GM12878 (cell line): ENCODE results near the gene SIPA1. TPM values are rescaled to one million over a fixed set of nuclear protein-coding genes. Genes with fewer than 3 reads are reported as not detected.
A peak's percentile ranks its signal among the peaks of the same experiment; 100 is the strongest.

ENCODE experiments used
- ATF7 ChIP-seq: fragments of 450-650 bp; IDR thresholded peaks from 2 replicates; pipeline ENCODE4 v1.6.1; 2016; ENCODE audit warnings: low read depth, mild to moderate bottlenecking
- BHLHE40 ChIP-seq, 2 experiments: fragments of 450-650 bp in 1 of 2; IDR thresholded peaks; 2 replicates each; pipeline ENCODE4 v1.6.1; 2011 to 2017; ENCODE audit warnings: low read depth in 2 of 2, borderline replicate concordance in 1 of 2, improper control_type of control experiment in 1 of 2, low read length in 1 of 2, mild to moderate bottlenecking in 1 of 2
- CEBPB ChIP-seq, 2 experiments: fragments of 150-350 bp in 1 of 2; IDR thresholded peaks; 2 replicates each; pipeline ENCODE4 v1.6.1; 2012 to 2014; ENCODE audit warnings: low read depth in 2 of 2, low read length in 2 of 2, borderline replicate concordance in 1 of 2, inconsistent platforms in 1 of 2
- CHD1 ChIP-seq: IDR thresholded peaks from 2 replicates; pipeline ENCODE4 v1.6.1; 2012; ENCODE audit warnings: low read depth, low read length, improper control_type of control experiment
- CREM ChIP-seq: IDR thresholded peaks from 2 replicates; pipeline ENCODE4 v1.6.1; 2014; ENCODE audit warnings: antibody characterized with exemption, low read depth
- GABPA ChIP-seq: IDR thresholded peaks from 2 replicates; pipeline ENCODE4 v1.6.1; 2014; ENCODE audit warnings: antibody characterized with exemption, low read depth, mild to moderate bottlenecking, inconsistent platforms
- HCFC1 ChIP-seq: fragments of 150-350 bp; IDR thresholded peaks from 2 replicates; pipeline ENCODE4 v1.6.1; 2014; ENCODE audit warnings: low read length
- HDAC2 ChIP-seq: fragments of 200-600 bp; sonication (generic); IDR thresholded peaks from 2 replicates; pipeline ENCODE4 v1.6.1; 2017
- KAT2A ChIP-seq: conservative IDR thresholded peaks from 2 replicates; pipeline ENCODE4 v1.6.1; 2011; ENCODE audit warnings: low read depth, low read length; ENCODE audit not compliant: control insufficient read depth
- MEF2A ChIP-seq: IDR thresholded peaks from 2 replicates; pipeline ENCODE4 v1.6.1; 2011; ENCODE audit warnings: low read depth, mild to moderate bottlenecking, low read length, moderate library complexity; ENCODE audit not compliant: insufficient read depth
- MTA2 ChIP-seq: fragments of 450-650 bp; IDR thresholded peaks from 2 replicates; pipeline ENCODE4 v1.6.1; 2016; ENCODE audit warnings: low read depth, mild to moderate bottlenecking, moderate library complexity
- NFIC ChIP-seq: IDR thresholded peaks from 2 replicates; pipeline ENCODE4 v1.6.1; 2012; ENCODE audit warnings: low read depth, mild to moderate bottlenecking, inconsistent platforms, low read length, moderate library complexity
- NFXL1 ChIP-seq: fragments of 450-650 bp; IDR thresholded peaks from 2 replicates; pipeline ENCODE4 v1.6.1; 2017; ENCODE audit warnings: antibody characterized with exemption, mild to moderate bottlenecking, borderline replicate concordance
- POLR2A ChIP-seq: IDR thresholded peaks from 2 replicates; pipeline ENCODE4 v1.6.1; 2011; ENCODE audit warnings: low read depth, mild to moderate bottlenecking, low read length
- POU2F2 ChIP-seq: IDR thresholded peaks from 3 replicates; pipeline ENCODE4 v1.6.1; 2011; ENCODE audit warnings: low read depth, mild to moderate bottlenecking, low read length, borderline replicate concordance
- SIX5 ChIP-seq: IDR thresholded peaks from 2 replicates; pipeline ENCODE4 v1.6.1; 2011; ENCODE audit warnings: mild to moderate bottlenecking, low read depth, low read length, moderate library complexity; ENCODE audit not compliant: severe bottlenecking
- SMC3 ChIP-seq: IDR thresholded peaks from 2 replicates; pipeline ENCODE4 v1.6.1; 2011; ENCODE audit warnings: low read length, improper control_type of control experiment, borderline replicate concordance
- SRF ChIP-seq, 2 experiments: IDR thresholded peaks; 2 replicates each; pipeline ENCODE4 v1.6.1; 2011; ENCODE audit warnings: low read depth in 2 of 2, low read length in 2 of 2, mild to moderate bottlenecking in 1 of 2, moderate library complexity in 1 of 2
- TAF1 ChIP-seq: IDR thresholded peaks from 2 replicates; pipeline ENCODE4 v1.6.1; 2011; ENCODE audit warnings: mild to moderate bottlenecking, low read depth, low read length, borderline replicate concordance
- TARDBP ChIP-seq: IDR thresholded peaks from 2 replicates; pipeline ENCODE4 v1.6.1; 2016; ENCODE audit warnings: borderline replicate concordance
- ZNF24 ChIP-seq: fragments of 450-650 bp; IDR thresholded peaks from 2 replicates; pipeline ENCODE4 v1.6.1; 2017; ENCODE audit warnings: antibody characterized with exemption, mild to moderate bottlenecking
- ZNF622 ChIP-seq: fragments of 450-650 bp; IDR thresholded peaks from 2 replicates; pipeline ENCODE4 v1.6.1; 2017; ENCODE audit warnings: mild to moderate bottlenecking, inconsistent platforms
- ZSCAN29 ChIP-seq: fragments of 450-650 bp; IDR thresholded peaks from 2 replicates; pipeline ENCODE4 v1.6.1; 2017; ENCODE audit warnings: mild to moderate bottlenecking, moderate library complexity
- polyA plus RNA-seq, 11 experiments: library from polyadenylated mRNA; depleted of rRNA in 4 of 11; unstranded in 6 of 11; stranded (reverse) in 5 of 11; fragments of >200 nt; fragmentation: Nextera tagmentation in 4 of 11; fragmentation: Illumina TruSeq in 1 of 11; extraction: Ambion mirVana in 4 of 11; extraction: Trizol in 1 of 11; gene quantifications; 1 replicate in 1 of 11; 2 replicates in 10 of 11; pipeline versions ENCODE4 v1.2.1 to v1.2.3, GENCODE V29; 2011 to 2016; ENCODE audit warnings: inconsistent platforms in 2 of 11, missing spikeins in 2 of 11, low read depth in 1 of 11
- total RNA-seq, 4 experiments: library from RNA; depleted of rRNA in 3 of 4; stranded (reverse); fragments of >200 nt in 3 of 4; fragmentation: Illumina TruSeq in 1 of 4; extraction: Trizol in 1 of 4; gene quantifications; 2 replicates each; pipeline versions ENCODE4 v1.2.1 to v1.2.3, GENCODE V29; 2013 to 2021
- TF ChIP-seq, protein P1 (sequence below): fragments of 450-650 bp; IDR thresholded peaks from 2 replicates; pipeline ENCODE4 v1.6.1; 2017; ENCODE audit warnings: mild to moderate bottlenecking, moderate library complexity
- TF ChIP-seq, protein P2 (sequence below): IDR thresholded peaks from 2 replicates; pipeline ENCODE4 v1.6.1; 2011; ENCODE audit warnings: borderline replicate concordance, low read depth, mild to moderate bottlenecking, moderate library complexity, low read length; ENCODE audit not compliant: insufficient read depth, poor library complexity, severe bottlenecking

The SIPA1 gene
- total and polyA plus RNA-seq, 10 of the 15 experiments (the other 5 are each of a cell fraction or from before 2014, with no cell fraction given): 1.0 to 139 (median 33.4) TPM

DNA sequence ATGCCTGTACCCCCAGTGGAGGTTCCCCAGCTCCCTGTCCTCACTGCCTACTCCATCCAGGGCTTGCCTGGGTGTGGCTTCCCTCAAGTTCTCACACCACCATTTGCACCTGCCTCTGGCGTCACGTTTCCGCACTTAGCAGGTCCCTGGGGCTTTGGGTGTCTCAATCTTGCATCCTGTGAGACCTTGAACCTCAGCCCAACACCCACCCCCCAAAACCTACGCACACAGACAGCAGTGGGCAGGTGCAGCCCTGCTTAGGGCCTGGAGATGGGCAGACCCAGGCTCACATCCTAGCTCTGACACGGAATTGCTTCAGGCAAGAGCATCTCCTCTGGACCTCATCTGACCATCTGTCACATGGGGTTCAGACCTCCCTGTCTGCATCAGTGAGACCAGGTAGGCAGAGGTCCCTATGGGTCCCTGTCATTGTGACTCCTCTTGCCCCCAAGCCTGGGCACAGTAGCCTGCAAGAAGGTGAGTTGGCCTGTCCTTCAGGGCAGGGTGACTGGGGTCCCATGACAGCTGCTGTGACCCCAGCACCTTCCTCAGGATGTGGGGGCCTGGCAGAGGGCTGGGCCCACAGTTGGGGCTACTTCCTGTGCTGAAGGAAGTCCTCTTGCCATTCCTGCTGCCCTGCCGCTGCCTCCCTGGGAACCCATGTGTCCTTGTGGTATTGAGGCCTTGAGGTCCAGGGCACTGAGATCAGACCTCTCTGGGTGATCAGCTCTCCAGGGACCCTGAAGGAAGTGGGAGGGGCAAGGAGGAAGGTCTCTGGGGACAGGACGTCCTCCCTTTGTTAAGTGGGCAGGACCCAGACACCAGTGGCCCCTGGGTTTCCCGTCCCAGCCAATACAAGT is 2.0 kb downstream of the SIPA1 start (continued):
- TF ChIP-seq KAT2A (no peak), HCFC1 (0 out of 2 replicates have a peak, but pooled peaks have one; percentile 6), TAF1 (peak; percentile 58; the same call in 1 of the 2 replicates), TARDBP (no peak), CREM (peak; percentile 88), GABPA (no peak), POLR2A (peak; percentile 79), HDAC2 (no peak), SMC3 (peak; percentile 2; the same call in 1 of the 2 replicates), MEF2A (0 out of 2 replicates have a peak, but pooled peaks have one; percentile 36), ATF7 (peak; percentile 83), ZNF622 (no peak), MTA2 (peak; percentile 88), CEBPB (IDR thresholded peaks at IDR 0.05; ENCODE audit: borderline replicate concordance in 1 of 2, low read depth in 2 of 2, low read length in 2 of 2) (peak in 1 of 2 experiments; percentile 23; a peak in 1 of 4 replicates), CHD1 (peak; percentile 84; the same call in 1 of the 2 replicates), POU2F2 (peak; percentile 83; the same call in 2 of the 3 replicates), ZNF24 (no peak), ZSCAN29 (peak; percentile 36; the same call in 1 of the 2 replicates), SIX5 (no peak), SRF (IDR thresholded peaks at IDR 0.05; ENCODE audit: low read depth in 2 of 2, low read length in 2 of 2) (0 out of 4 replicates have a peak, but pooled peaks of 1 of the 2 experiments have one; percentile 10), BHLHE40 (IDR thresholded peaks at IDR 0.05; ENCODE audit: borderline replicate concordance in 1 of 2, low read depth in 2 of 2, low read length in 1 of 2) (peak; percentile 99 to 100), NFXL1 (no peak), NFIC (no peak)
- TF ChIP-seq, protein P1, sequence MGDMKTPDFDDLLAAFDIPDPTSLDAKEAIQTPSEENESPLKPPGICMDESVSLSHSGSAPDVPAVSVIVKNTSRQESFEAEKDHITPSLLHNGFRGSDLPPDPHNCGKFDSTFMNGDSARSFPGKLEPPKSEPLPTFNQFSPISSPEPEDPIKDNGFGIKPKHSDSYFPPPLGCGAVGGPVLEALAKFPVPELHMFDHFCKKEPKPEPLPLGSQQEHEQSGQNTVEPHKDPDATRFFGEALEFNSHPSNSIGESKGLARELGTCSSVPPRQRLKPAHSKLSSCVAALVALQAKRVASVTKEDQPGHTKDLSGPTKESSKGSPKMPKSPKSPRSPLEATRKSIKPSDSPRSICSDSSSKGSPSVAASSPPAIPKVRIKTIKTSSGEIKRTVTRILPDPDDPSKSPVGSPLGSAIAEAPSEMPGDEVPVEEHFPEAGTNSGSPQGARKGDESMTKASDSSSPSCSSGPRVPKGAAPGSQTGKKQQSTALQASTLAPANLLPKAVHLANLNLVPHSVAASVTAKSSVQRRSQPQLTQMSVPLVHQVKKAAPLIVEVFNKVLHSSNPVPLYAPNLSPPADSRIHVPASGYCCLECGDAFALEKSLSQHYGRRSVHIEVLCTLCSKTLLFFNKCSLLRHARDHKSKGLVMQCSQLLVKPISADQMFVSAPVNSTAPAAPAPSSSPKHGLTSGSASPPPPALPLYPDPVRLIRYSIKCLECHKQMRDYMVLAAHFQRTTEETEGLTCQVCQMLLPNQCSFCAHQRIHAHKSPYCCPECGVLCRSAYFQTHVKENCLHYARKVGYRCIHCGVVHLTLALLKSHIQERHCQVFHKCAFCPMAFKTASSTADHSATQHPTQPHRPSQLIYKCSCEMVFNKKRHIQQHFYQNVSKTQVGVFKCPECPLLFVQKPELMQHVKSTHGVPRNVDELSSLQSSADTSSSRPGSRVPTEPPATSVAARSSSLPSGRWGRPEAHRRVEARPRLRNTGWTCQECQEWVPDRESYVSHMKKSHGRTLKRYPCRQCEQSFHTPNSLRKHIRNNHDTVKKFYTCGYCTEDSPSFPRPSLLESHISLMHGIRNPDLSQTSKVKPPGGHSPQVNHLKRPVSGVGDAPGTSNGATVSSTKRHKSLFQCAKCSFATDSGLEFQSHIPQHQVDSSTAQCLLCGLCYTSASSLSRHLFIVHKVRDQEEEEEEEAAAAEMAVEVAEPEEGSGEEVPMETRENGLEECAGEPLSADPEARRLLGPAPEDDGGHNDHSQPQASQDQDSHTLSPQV: no peak
- TF ChIP-seq, protein P2, sequence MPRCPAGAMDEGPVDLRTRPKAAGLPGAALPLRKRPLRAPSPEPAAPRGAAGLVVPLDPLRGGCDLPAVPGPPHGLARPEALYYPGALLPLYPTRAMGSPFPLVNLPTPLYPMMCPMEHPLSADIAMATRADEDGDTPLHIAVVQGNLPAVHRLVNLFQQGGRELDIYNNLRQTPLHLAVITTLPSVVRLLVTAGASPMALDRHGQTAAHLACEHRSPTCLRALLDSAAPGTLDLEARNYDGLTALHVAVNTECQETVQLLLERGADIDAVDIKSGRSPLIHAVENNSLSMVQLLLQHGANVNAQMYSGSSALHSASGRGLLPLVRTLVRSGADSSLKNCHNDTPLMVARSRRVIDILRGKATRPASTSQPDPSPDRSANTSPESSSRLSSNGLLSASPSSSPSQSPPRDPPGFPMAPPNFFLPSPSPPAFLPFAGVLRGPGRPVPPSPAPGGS: no peak
